GM12872 (cell line): ENCODE results near the gene FIGNL1.

ENCODE experiments used
- CTCF ChIP-seq: IDR thresholded peaks from 3 replicates; pipeline ENCODE4 v1.5.1; 2011; ENCODE audit warnings: low read depth, mild to moderate bottlenecking, low read length, moderate library complexity; ENCODE audit not compliant: insufficient read depth

Gene FIGNL1

GRCh38 chr7:50470250-50471163 is 20.4 kb upstream of the FIGNL1 start:
- no peak for TF ChIP-seq CTCF

- no peak for TF ChIP-seq CTCF
These were observed 19.0 kb upstream of the FIGNL1 start for GRCh38 chr7:50469181-50469580.

GRCh38 chr7:50467817-50468610 is 17.9 kb upstream of the FIGNL1 start:
- peak; percentile 95 for TF ChIP-seq CTCF

- TF ChIP-seq CTCF, result no peak
These were observed 16.9 kb upstream of the FIGNL1 start for GRCh38 chr7:50466815-50467585.

GRCh38 chr7:50463035-50463434 is 12.9 kb upstream of the FIGNL1 start:
- no peak for TF ChIP-seq CTCF

- no peak for TF ChIP-seq CTCF
These were observed 12.2 kb upstream of the FIGNL1 start for GRCh38 chr7:50462361-50462760.

GRCh38 chr7:50461695-50462094 is 11.5 kb upstream of the FIGNL1 start:
- no peak for TF ChIP-seq CTCF
